Measurements from ENCODE around the gene CTDSP2.
"Not testable (repeated sequence)": the region's sequence is repeated elsewhere in the genome, so short reads cannot be mapped to it uniquely, and the experiment has no call there.

CTDSP2 gene

GRCh38 chr12:57846577-57847319 is at the start of gene CTDSP2:
CTDSP2 (minus strand) TSS chr12:57846729; CDS start chr12:57846435, 294 bp downstream.
- peak; percentile 100 for DNase-seq (ENCODE audit: low spot score)

GRCh38 chr12:57896115-57896433 is 49.5 kb upstream of the CTDSP2 start:
- peak; percentile 31 for DNase-seq (ENCODE audit: low spot score)

- DNase-seq (ENCODE audit: low spot score), result peak; percentile 20
Observed at GRCh38 chr12:57895389-57896114, 49.0 kb upstream of the CTDSP2 start.

- no peak for DNase-seq (ENCODE audit: low spot score)
Observed at GRCh38 chr12:57894399-57895292, 48.1 kb upstream of the CTDSP2 start.

GRCh38 chr12:57893431-57894353 is 47.2 kb upstream of the CTDSP2 start:
- DNase-seq (ENCODE audit: low spot score), result peak; percentile 84

GRCh38 chr12:57892232-57892972 is 45.9 kb upstream of the CTDSP2 start:
- DNase-seq (ENCODE audit: low spot score), result no peak

- no peak for DNase-seq (ENCODE audit: low spot score)
Observed at GRCh38 chr12:57891542-57892228, 45.2 kb upstream of the CTDSP2 start.

GRCh38 chr12:57890191-57891115 is 43.9 kb upstream of the CTDSP2 start:
- DNase-seq (ENCODE audit: low spot score), result peak; percentile 16

- peak; percentile 84 for DNase-seq (ENCODE audit: low spot score)
Observed at GRCh38 chr12:57889500-57889989, 43.0 kb upstream of the CTDSP2 start.

- peak; percentile 50 for DNase-seq (ENCODE audit: low spot score)
Observed at GRCh38 chr12:57888409-57889157, 42.1 kb upstream of the CTDSP2 start.

- peak; percentile 70 for DNase-seq (ENCODE audit: low spot score)
Observed at GRCh38 chr12:57887631-57888408, 41.3 kb upstream of the CTDSP2 start.

GRCh38 chr12:57886964-57887363 is 40.4 kb upstream of the CTDSP2 start:
- not testable (repeated sequence) for DNase-seq (ENCODE audit: low spot score)

- no peak for DNase-seq (ENCODE audit: low spot score)
Observed at GRCh38 chr12:57886542-57886941, 40.0 kb upstream of the CTDSP2 start.

- DNase-seq (ENCODE audit: low spot score), result no peak
Observed at GRCh38 chr12:57885207-57885606, 38.7 kb upstream of the CTDSP2 start.

GRCh38 chr12:57883700-57884099 is 37.2 kb upstream of the CTDSP2 start:
- no peak for DNase-seq (ENCODE audit: low spot score)

GRCh38 chr12:57883057-57883456 is 36.5 kb upstream of the CTDSP2 start:
- DNase-seq (ENCODE audit: low spot score), result no peak

- DNase-seq (ENCODE audit: low spot score), result no peak
Observed at GRCh38 chr12:57882575-57882974, 36.0 kb upstream of the CTDSP2 start.
